Type B pancreatic cell (in vitro differentiated cells): ENCODE results near the gene MATK. TPM values are rescaled to one million over a fixed set of nuclear protein-coding genes. Genes with fewer than 3 reads are reported as not detected.
A peak's percentile ranks its signal among the peaks of the same experiment; 100 is the strongest.

ENCODE experiments used
- DNase-seq: peaks from one replicate; pipeline ENCODE4 v3.0.0; 2021; ENCODE audit warnings: mixed read lengths; ENCODE audit not compliant: unreplicated experiment; ENCODE audit errors: extremely low spot score
- H3K27ac Mint-ChIP-seq: 2 replicates; pipeline ENCODE4 v1.8.0; 2021; ENCODE audit warnings: mild to moderate bottlenecking, mixed read lengths
- H3K27me3 Mint-ChIP-seq: 2 replicates; pipeline ENCODE4 v1.8.0; 2021; ENCODE audit warnings: mixed read lengths
- H3K36me3 Mint-ChIP-seq: 2 replicates; pipeline ENCODE4 v1.8.0; 2021; ENCODE audit warnings: mixed read lengths
- H3K4me1 Mint-ChIP-seq: one replicate; pipeline ENCODE4 v1.8.0; 2021; ENCODE audit warnings: mixed read lengths; ENCODE audit not compliant: unreplicated experiment
- H3K4me3 Mint-ChIP-seq: 2 replicates; pipeline ENCODE4 v1.8.0; 2021; ENCODE audit warnings: mild to moderate bottlenecking, mixed read lengths
- H3K9me3 Mint-ChIP-seq: 2 replicates; pipeline ENCODE4 v1.8.0; 2021; ENCODE audit warnings: mixed read lengths
- total RNA-seq: library from RNA; stranded (reverse); gene quantifications from 2 replicates; pipeline ENCODE4 v1.2.1, GENCODE V29; 2021; ENCODE audit warnings: low replicate concordance
- TF ChIP-seq, protein P1 (sequence below): fragments of 200-600 bp; sonication (generic); conservative IDR thresholded peaks from 2 replicates; pipeline ENCODE4 v1.5.0; 2021; ENCODE audit warnings: antibody characterized with exemption, mild to moderate bottlenecking

Gene MATK
- total RNA-seq, 1 donor from 2014 or later = 1.6 TPM

DNA sequence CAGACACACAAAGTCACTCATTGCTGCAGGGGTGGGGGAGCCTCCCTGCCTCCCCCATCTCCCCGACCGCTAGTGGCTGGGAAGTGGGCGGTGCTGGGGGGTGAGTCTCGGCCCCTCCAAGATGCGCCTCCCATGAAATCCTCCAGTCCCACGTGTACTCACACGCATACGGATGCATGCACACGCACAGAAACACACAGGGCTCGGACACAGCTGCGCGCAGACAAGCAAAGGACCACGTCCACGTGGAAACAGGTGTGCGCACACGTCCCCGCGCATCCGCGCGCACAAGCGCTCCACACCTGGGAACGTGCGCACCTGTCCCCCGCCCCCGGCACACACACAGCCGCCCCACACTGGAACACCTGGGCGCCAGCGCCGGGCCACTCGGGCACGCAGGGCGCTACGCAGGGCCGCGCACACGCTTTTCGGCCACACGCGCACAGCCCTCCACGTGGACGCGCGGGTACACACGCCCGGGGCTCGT is 687 bp downstream of the MATK start:
- DNase-seq = no peak
- Mint-ChIP-seq H3K4me3 (peak overlapping the region; percentile 45), H3K4me1 (no peaks in the 10 kb centered on the region), H3K9me3 (peaks cover 9% of the 10 kb centered on the region), H3K27me3 (peaks cover 48% of the 10 kb centered on the region), H3K27ac (no peak overlapping the region), H3K36me3 (no peaks in the 10 kb centered on the region)
- TF ChIP-seq, protein P1, sequence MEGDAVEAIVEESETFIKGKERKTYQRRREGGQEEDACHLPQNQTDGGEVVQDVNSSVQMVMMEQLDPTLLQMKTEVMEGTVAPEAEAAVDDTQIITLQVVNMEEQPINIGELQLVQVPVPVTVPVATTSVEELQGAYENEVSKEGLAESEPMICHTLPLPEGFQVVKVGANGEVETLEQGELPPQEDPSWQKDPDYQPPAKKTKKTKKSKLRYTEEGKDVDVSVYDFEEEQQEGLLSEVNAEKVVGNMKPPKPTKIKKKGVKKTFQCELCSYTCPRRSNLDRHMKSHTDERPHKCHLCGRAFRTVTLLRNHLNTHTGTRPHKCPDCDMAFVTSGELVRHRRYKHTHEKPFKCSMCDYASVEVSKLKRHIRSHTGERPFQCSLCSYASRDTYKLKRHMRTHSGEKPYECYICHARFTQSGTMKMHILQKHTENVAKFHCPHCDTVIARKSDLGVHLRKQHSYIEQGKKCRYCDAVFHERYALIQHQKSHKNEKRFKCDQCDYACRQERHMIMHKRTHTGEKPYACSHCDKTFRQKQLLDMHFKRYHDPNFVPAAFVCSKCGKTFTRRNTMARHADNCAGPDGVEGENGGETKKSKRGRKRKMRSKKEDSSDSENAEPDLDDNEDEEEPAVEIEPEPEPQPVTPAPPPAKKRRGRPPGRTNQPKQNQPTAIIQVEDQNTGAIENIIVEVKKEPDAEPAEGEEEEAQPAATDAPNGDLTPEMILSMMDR = no peak

DNA sequence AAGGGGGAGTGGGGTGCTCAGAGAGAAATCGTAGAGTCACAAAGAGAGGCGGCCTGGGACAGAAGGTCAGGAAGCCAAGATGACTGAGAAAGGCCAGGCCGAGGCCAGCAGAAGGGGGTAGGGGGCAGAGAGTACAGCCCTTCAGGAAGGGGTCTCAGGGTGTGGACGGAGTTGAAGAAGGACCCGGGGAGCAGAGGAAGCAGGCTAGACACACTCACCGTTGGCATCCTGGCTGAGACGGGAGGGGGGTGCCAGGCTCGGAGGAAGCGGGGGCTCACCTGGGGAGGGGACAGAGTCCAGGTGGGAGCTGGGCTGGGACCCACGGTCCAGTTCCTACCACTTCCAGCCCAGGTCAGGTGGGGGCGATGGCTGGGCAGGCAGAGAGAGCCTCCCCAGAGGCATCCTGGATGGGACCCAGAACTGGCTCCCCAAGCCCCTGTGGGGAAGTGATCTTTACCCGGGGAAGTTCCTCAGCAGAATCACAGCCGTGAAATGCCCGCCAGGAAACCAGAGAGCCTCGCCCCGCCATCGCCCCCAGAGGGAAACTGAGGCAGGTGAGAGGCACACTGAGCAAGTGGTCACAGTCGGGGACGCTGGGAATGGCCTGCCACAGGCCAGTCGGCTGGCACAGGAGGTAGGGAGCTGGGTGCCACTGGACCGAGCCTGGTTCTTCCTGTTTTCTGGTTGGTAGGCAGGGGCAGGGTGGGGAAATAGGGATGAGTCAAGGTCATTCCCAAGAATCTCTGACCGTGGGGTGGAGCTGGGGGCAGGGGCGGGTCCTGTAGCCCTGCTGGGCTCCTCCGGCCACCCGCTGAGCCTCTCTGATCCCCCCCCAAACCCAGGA is 1.4 kb downstream of the MATK start:
- Mint-ChIP-seq H3K4me1 (no peaks in the 10 kb centered on the region), H3K9me3 (peaks cover 8% of the 10 kb centered on the region), H3K4me3 (peak overlapping the region; percentile 62), H3K36me3 (no peaks in the 10 kb centered on the region), H3K27me3 (peaks cover 42% of the 10 kb centered on the region), H3K27ac (no peak overlapping the region)
- TF ChIP-seq, protein P1 = no peak
- no peak for DNase-seq

DNA sequence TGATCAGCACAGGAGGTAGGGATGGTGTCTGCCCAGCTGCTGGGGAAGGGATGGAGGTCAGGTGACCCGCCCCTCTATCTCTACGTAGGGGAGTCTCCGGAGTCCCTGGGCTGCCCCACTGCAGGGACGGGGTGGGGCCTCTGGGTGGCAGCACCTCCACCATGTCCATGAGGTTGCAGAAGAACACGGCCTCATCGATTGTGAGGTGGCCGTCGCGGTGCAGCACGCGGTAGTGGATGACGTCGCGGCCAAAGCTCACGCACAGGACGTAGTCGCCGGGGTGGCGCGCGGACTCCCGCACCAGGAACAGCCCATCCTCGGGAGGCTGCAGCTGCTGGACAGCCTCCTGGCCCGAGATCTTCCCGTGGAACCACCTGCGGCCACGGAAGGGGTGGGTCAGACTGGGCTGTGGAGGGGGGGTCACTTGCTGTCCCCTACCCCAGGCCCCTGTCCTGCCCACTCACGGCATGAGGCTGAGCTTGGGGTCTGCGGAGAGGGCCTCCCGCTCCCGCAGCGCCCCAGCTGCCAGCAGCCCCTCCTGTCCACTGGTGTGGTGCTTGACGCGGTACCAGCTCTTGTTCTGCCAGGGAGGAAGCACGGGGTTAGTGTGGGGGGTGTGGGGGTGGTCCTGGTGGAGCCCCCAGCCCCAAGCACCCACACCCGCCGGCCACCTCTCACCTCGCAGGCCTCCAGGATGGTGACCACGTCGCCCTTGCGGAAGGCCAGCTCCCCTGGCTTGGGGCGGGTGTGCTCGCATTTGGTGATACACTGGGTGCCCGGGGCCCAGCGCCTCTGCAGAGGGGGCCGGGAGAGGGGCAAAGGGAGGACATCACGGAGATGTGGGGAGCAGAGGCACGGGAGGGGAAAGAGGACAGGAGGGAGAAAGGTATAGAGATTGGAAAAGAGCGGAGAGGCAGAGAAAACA is 2.3 kb downstream of the MATK start:
- Mint-ChIP-seq H3K4me1 (no peaks in the 10 kb centered on the region), H3K36me3 (no peaks in the 10 kb centered on the region), H3K4me3 (peak overlapping the region; percentile 62), H3K9me3 (peaks cover 8% of the 10 kb centered on the region), H3K27ac (no peak overlapping the region), H3K27me3 (peaks cover 35% of the 10 kb centered on the region)
- TF ChIP-seq, protein P1 = peak; percentile 50
- DNase-seq = no peak

DNA sequence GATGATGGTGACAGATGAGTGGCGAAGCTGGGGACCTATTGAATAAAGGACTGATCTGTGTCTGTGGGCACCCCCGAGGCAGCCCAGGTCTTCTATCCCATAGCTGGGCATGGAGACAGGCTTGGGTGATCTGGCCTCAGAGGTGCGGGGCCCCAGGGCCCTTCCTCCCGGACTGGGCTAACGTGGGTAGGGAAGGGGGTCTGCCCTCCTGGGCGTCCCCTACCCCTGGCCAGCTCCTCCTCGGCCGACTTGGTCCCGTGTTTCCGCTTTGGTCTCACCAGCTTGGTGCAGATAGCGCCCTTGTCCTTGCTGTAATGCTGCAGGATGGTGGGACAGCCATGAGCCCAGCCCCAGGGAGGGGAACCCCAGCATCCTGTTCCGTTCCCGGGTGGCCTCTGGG is 3.3 kb downstream of the MATK start:
- Mint-ChIP-seq H3K36me3 (no peaks in the 10 kb centered on the region), H3K27me3 (peaks cover 32% of the 10 kb centered on the region), H3K27ac (no peak overlapping the region), H3K4me1 (no peaks in the 10 kb centered on the region), H3K9me3 (peaks cover 8% of the 10 kb centered on the region), H3K4me3 (no peak overlapping the region)
- TF ChIP-seq, protein P1 = no peak
- DNase-seq = no peak

DNA sequence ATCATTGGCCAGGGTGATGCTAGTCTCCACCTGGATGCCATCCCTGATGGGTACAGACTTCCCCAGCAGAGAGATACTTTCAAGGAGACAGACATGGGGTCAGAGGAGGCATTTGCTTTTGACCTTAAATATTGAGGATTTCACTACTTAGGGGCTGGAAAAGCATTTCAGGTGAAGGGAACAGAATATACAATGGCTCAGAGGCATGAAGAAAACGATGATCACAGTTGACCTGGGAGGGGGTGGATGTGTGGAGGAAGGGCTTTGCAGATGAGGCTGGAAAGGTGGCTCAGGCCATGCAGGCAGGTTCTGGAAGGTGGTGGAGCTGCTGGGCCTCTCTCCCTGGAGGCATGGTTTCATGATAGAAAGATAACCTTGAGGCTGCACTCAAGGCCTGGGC is 3.9 kb downstream of the MATK start:
- Mint-ChIP-seq H3K27me3 (peaks cover 28% of the 10 kb centered on the region), H3K27ac (no peak overlapping the region), H3K4me3 (no peak overlapping the region), H3K36me3 (no peaks in the 10 kb centered on the region), H3K4me1 (no peaks in the 10 kb centered on the region), H3K9me3 (peaks cover 8% of the 10 kb centered on the region)
- TF ChIP-seq, protein P1 = no peak
- no peak for DNase-seq
